Mesodermal cell (in vitro differentiated cells): Measurements from ENCODE around the gene ARHGAP15.

Experiments
- H3K27ac ChIP-seq: 2 replicates; pipeline ENCODE4 v1.7.0; 2013; ENCODE audit warnings: mild to moderate bottlenecking, low read depth, low read length, moderate library complexity; ENCODE audit not compliant: severe bottlenecking
- H3K36me3 ChIP-seq: 2 replicates; pipeline ENCODE4 v1.7.1; 2013; ENCODE audit warnings: mild to moderate bottlenecking, low read length, moderate library complexity; ENCODE audit not compliant: control insufficient read depth, insufficient read depth
- H3K4me1 ChIP-seq: one replicate; pipeline ENCODE4 v1.7.1; 2013; ENCODE audit warnings: mild to moderate bottlenecking, low read length; ENCODE audit not compliant: insufficient read depth, control insufficient read depth, poor library complexity, severe bottlenecking
- H3K4me3 ChIP-seq: 2 replicates; pipeline ENCODE4 v1.7.0; 2013; ENCODE audit warnings: low read length, control low read depth, mild to moderate bottlenecking; ENCODE audit not compliant: insufficient read depth, poor library complexity, severe bottlenecking; ENCODE audit errors: extremely low read depth
- H3K9me3 ChIP-seq: 2 replicates; pipeline ENCODE4 v1.7.1; 2013; ENCODE audit warnings: mild to moderate bottlenecking, low read length, moderate library complexity; ENCODE audit not compliant: control insufficient read depth
- WGBS, 2 experiments: methylation state at CpG; one replicate each; pipeline ENCODE4 v1.1.5; 2013; ENCODE audit warnings: missing lambda C conversion rate in 2 of 2; ENCODE audit not compliant: insufficient coverage in 2 of 2; 5-methylcytosine and 5-hydroxymethylcytosine counted together

ARHGAP15 gene

DNA sequence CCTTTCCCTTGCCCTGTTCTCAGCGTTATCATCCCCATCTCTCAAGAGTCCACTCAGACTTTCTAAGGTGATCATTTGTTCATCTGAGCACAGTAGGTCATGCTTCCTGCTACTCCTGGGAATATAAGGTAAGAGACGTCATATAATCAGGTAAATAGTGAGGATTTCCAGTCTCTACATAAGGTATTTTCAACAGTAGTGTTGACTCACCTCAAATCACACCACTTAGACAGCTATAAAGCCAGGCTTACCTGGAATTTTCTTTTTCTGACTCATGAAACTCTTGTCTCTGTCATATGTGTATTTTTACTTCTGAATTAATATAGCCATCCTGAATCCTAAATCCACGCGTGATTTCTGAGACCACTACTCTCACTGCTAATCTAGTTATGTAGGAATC is 443.2 kb downstream of the ARHGAP15 start:
- no peaks in the 10 kb centered on the region for H3K9me3 ChIP-seq
- H3K4me1 ChIP-seq, result no peaks in the 10 kb centered on the region
- no peak overlapping the region for H3K4me3 ChIP-seq
- no peak overlapping the region for H3K27ac ChIP-seq
- H3K36me3 ChIP-seq, result no peaks in the 10 kb centered on the region
- 80 to 100% methylated on average over 1 of the region's 4 CpGs for WGBS, 2 experiments

GRCh38 chr2:143574069-143574468 is 444.9 kb downstream of the ARHGAP15 start:
- no peaks in the 10 kb centered on the region for H3K36me3 ChIP-seq
- H3K4me3 ChIP-seq, result no peak overlapping the region
- no CpG with 5 or more reads among the region's 1 CpG for WGBS, 2 experiments
- no peaks in the 10 kb centered on the region for H3K4me1 ChIP-seq
- no peak overlapping the region for H3K27ac ChIP-seq
- no peaks in the 10 kb centered on the region for H3K9me3 ChIP-seq

DNA sequence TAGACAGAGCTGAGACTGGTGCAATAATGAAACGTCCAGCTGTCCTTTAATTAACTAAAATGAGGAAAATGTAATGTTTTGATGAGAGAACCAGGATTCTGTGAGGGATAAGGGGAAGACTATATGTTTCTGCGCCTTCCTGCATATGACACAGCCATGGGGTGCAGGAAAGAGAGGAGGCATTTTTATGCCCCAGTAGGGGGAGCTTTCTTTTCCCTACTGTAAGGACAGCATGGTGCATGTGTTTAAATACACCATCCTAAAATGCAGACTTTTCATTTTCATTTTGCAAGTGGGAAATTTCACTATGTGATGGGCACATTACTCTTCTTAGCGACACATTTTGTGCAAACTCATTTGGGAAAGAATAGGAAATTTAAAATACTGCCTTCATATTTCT is 446.1 kb downstream of the ARHGAP15 start:
- 40 to 45% methylated on average over 2 of the region's 3 CpGs for WGBS, 2 experiments
- H3K4me3 ChIP-seq, result no peak overlapping the region
- no peaks in the 10 kb centered on the region for H3K4me1 ChIP-seq
- no peaks in the 10 kb centered on the region for H3K36me3 ChIP-seq
- no peak overlapping the region for H3K27ac ChIP-seq
- no peaks in the 10 kb centered on the region for H3K9me3 ChIP-seq

- Histone ChIP-seq H3K4me3 (no peak overlapping the region), H3K9me3 (no peaks in the 10 kb centered on the region), H3K4me1 (no peaks in the 10 kb centered on the region), H3K36me3 (no peaks in the 10 kb centered on the region), H3K27ac (no peak overlapping the region)
- 80 to 83% methylated on average over 1 to 2 of the region's 2 CpGs for WGBS, 2 experiments
These were observed 448.3 kb downstream of the ARHGAP15 start for GRCh38 chr2:143577489-143577888.

DNA sequence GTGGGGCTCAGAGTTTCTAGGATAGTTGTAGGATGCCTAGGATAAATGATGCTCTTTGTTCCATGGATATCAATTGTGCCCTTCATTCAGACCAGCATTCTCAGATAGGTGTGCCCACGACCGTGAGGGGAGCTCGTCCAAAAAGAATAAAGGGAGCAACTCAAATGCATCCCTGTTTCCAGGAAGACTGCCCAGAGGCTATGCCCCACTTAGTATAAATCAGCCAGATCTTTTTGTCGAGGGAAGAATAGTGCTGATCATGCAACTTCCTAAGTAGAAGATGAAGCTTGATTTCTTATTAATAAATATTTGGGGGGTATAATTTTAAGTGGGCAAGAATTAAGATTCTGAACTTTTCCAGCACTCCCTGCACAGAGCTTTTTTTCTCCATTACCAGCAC is 450.2 kb downstream of the ARHGAP15 start:
- H3K9me3 ChIP-seq, result no peaks in the 10 kb centered on the region
- no peak overlapping the region for H3K27ac ChIP-seq
- H3K4me3 ChIP-seq, result no peak overlapping the region
- WGBS, 2 experiments, result 75 to 93% methylated on average over 3 of the region's 4 CpGs
- H3K4me1 ChIP-seq, result no peaks in the 10 kb centered on the region
- H3K36me3 ChIP-seq, result no peaks in the 10 kb centered on the region

DNA sequence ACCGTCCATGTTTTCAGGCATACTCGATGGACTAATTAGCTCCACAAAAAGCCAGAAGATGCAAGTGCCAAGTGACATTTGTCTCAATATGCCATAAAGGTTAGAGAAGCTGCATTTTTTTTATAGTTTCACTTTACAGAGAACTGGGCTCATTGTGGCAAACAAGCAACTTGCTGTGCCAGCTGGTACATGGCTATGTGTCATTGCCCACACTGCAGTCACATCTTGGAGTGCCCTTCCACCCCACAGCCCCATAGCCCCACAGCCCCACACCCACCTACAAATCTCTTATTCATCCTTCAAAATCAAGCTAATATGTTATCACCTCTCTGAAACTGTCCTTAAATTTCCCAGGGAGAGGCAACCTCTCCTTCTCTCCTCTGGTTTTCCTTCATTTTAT is 451.9 kb downstream of the ARHGAP15 start:
- Histone ChIP-seq H3K27ac (no peak overlapping the region), H3K36me3 (no peaks in the 10 kb centered on the region), H3K4me3 (no peak overlapping the region), H3K9me3 (no peaks in the 10 kb centered on the region), H3K4me1 (no peaks in the 10 kb centered on the region)
- 96 to 100% methylated on average over 2 of the region's 2 CpGs for WGBS, 2 experiments

DNA sequence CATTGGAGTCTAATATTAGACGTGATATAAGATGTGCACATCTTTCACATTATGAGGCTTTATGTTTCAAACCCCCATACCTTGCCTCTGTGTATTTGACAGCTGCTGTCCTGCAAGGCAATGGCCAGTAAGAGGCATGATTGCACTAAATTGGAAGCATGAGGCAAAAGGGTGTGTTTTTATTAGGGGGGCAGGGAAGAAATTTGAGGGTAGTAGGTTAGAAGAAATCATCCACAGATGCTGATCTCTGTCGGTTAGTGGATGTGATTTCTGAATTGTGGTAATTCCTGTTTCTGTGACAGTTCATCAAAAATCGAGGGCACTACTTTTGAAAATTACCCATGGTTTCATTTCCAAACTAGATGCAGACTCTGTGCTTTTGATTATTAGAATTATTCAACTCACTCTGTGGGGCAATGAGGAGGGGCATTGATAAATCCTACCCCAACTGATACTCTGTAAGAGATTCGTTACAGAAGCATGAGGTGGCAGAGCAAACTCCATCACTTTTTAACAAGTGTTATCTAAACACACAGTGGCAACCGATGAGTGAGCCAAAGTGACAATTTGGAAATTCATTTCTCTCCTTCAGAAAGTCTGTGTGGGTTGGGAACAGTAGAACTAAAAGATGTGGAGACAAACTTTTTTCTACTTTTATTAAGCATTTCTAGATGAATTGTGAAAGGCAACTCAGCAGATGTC is 453.0 kb downstream of the ARHGAP15 start:
- 60 to 84% methylated on average over 1 to 3 of the region's 5 CpGs for WGBS, 2 experiments

DNA sequence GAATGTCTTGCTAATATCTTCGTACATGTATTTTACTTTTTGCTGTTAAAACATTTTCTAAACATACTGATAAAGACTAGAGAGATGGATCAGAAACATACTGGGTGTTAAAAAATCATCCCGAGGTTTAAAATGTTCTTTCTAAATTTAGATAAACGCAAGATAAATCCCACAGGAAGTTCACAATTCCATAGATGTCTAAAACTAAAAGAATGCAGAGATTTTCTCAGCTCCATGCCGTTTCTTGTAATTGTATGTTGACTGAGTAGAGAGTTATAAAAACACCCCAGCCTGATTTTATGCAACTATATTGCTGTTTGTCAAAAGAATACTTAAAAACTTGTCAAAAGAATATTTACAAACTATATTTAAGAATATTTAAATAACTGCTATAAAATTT is 455.7 kb downstream of the ARHGAP15 start:
- no CpG with 5 or more reads among the region's 4 CpGs for WGBS, 2 experiments
- Histone ChIP-seq H3K36me3 (no peaks in the 10 kb centered on the region), H3K9me3 (no peaks in the 10 kb centered on the region), H3K4me3 (no peak overlapping the region), H3K4me1 (no peaks in the 10 kb centered on the region), H3K27ac (no peak overlapping the region)

More for the DNA sequence above, 453.0 kb downstream of the ARHGAP15 start:
- no peak overlapping the region for H3K27ac ChIP-seq
- no peaks in the 10 kb centered on the region for H3K9me3 ChIP-seq
- no peaks in the 10 kb centered on the region for H3K4me1 ChIP-seq
- no peaks in the 10 kb centered on the region for H3K36me3 ChIP-seq
- H3K4me3 ChIP-seq, result no peak overlapping the region

DNA sequence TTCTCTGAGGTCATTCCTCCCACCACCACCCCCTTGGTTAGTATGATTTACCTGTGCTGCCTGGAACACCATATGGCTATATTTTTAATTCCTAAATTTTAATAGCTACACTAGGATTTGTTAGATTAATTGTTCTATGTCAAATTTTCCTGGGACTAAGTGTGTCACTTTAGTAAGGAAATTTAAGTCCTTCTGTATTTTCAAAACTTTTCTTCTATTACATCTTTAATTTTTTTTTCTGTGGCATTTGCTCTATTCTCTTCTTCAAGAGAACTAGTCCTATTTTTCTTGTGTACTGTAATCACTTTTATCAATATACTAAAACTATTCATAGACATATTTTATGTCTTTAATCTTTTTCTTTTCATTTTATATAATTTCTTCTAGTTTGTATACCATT is 456.9 kb downstream of the ARHGAP15 start:
- H3K36me3 ChIP-seq, result no peaks in the 10 kb centered on the region

GRCh38 chr2:143588746-143589145 is 459.5 kb downstream of the ARHGAP15 start:
- no peaks in the 10 kb centered on the region for H3K36me3 ChIP-seq
- H3K9me3 ChIP-seq, result no peaks in the 10 kb centered on the region
- no peak overlapping the region for H3K4me3 ChIP-seq
- H3K27ac ChIP-seq, result no peak overlapping the region
- no peaks in the 10 kb centered on the region for H3K4me1 ChIP-seq

More for the DNA sequence above, 456.9 kb downstream of the ARHGAP15 start:
- Histone ChIP-seq H3K9me3 (no peaks in the 10 kb centered on the region), H3K4me1 (no peaks in the 10 kb centered on the region), H3K4me3 (no peak overlapping the region), H3K27ac (no peak overlapping the region)

GRCh38 chr2:143594161-143594560 is 464.9 kb downstream of the ARHGAP15 start:
- no peak overlapping the region for H3K4me3 ChIP-seq
- 84 to 98% methylated on average over 5 of the region's 7 CpGs for WGBS, 2 experiments
- no peaks in the 10 kb centered on the region for H3K36me3 ChIP-seq
- no peaks in the 10 kb centered on the region for H3K4me1 ChIP-seq
- H3K9me3 ChIP-seq, result no peaks in the 10 kb centered on the region
- no peak overlapping the region for H3K27ac ChIP-seq
